Stimulated activated memory B cell treated with anti-CD40 and anti-IgM and Interleukin-4, amounts not matched to agents 10 μg/mL and 1 μg/mL and 100 μg/mL, for 72 hours (primary cell): Measurements from ENCODE around the gene ADRB2.
A peak's percentile ranks its signal among the peaks of the same experiment; 100 is the strongest.
"Not testable (repeated sequence)": the region's sequence is repeated elsewhere in the genome, so short reads cannot be mapped to it uniquely, and the experiment has no call there.

ENCODE experiments used
- ATAC-seq: fragments of 150-1000 bp; cut with Tn5 transposase; 2 replicates; pipeline ENCODE4 v1.10.0; 2021
- H3K27ac Mint-ChIP-seq: one replicate; pipeline ENCODE4 v1.8.0; 2022; ENCODE audit warnings: mild to moderate bottlenecking, mixed read lengths
- H3K27me3 Mint-ChIP-seq: one replicate; pipeline ENCODE4 v1.8.0; 2022; ENCODE audit warnings: mixed read lengths
- H3K36me3 Mint-ChIP-seq: one replicate; pipeline ENCODE4 v1.8.0; 2022; ENCODE audit warnings: mixed read lengths
- H3K4me1 Mint-ChIP-seq: one replicate; pipeline ENCODE4 v1.8.0; 2022; ENCODE audit warnings: mixed read lengths
- H3K4me3 Mint-ChIP-seq: one replicate; pipeline ENCODE4 v1.8.0; 2022; ENCODE audit warnings: mild to moderate bottlenecking, moderate library complexity, mixed read lengths
- H3K9me3 Mint-ChIP-seq: one replicate; pipeline ENCODE4 v1.8.0; 2022; ENCODE audit warnings: mixed read lengths

The ADRB2 gene

DNA sequence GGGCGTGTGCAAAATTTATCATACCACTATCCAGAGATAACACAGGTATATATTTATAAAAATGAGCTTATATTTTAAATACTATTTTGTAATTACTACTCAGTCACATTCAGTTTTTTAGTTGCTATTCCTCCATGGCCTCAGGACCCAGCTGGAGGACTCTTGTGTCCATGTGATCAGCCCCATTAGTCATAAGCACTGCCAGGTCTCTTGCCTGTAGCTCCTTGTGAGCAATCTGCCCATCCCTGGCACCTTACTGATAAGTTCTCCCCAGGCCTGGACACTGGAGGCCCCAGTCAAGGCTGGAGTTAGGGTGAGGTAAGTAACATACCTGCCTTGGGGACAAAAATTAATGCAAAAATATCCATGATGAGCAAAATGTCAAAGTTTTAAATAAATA, 29.5 kb upstream of the ADRB2 start:
- Mint-ChIP-seq H3K27ac (no peak overlapping the region), H3K27me3 (no peaks in the 10 kb centered on the region), H3K4me1 (peaks cover 46% of the 10 kb centered on the region)

DNA sequence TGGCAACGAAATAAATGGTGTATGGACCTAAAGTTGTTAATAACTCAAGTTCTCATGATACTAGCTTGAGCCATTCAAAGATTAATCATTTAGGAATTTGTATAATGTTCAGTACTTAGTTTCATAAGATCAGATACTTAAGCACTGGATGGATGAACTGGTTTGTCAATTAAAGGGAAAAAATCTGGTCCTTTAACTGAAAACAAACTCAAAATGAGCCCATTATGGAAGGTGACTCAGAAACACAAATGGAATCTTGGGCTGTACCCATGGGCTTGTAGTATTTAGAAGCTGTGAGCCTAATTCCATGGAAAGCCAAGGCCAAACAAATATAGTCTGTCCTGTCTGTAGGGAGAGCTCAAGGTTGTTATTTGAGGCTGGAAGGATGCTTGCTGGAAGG, 27.6 kb upstream of the ADRB2 start:
- no peak for ATAC-seq
- Mint-ChIP-seq H3K27me3 (no peaks in the 10 kb centered on the region), H3K27ac (no peak overlapping the region), H3K4me3 (no peak overlapping the region), H3K9me3 (no peaks in the 10 kb centered on the region), H3K4me1 (peaks cover 34% of the 10 kb centered on the region), H3K36me3 (no peaks in the 10 kb centered on the region)

More for the DNA sequence above, 29.5 kb upstream of the ADRB2 start:
- H3K9me3 Mint-ChIP-seq = no peaks in the 10 kb centered on the region
- no peak overlapping the region for H3K4me3 Mint-ChIP-seq
- no peaks in the 10 kb centered on the region for H3K36me3 Mint-ChIP-seq
- ATAC-seq = no peak

DNA sequence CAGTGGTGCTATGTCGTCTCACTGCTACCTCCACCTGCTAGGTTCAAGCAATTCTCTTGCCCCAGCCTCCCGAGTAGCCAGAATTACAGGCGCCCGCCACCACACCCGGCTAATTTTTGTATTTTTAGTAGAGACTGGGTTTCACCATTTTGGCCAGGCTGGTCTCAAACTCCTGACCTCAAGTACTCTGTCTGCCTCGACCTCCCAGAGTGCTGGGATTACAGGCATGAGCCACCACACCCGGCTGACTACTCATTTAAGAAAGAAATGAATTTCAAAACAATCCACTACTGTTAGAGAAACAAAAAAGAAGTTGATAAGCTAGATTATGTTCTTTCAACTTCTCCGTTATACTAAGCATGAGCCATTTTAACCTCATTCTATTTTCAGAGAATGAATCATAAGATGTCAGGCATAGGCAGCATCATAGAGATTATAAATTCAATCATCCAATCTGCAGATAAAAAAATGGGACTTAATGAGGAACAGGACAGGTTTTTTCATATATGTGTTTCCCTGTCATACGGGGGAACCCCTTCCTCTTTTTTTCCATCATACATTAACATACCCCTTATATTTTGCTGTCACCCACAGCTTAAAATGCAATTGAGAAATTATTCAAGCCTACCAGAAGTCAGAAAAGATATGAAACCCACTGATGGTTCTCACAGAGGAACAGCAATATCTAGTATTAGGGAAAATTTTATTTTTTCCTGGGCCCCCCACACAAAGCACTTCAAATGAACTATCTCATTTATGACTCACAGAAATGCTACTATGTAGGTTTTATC, 26.5 kb upstream of the ADRB2 start:
- peak; percentile 58 for ATAC-seq
- H3K36me3 Mint-ChIP-seq = no peaks in the 10 kb centered on the region
- H3K4me1 Mint-ChIP-seq = peaks cover 23% of the 10 kb centered on the region
- no peak overlapping the region for H3K4me3 Mint-ChIP-seq
- H3K27me3 Mint-ChIP-seq = no peaks in the 10 kb centered on the region
- H3K9me3 Mint-ChIP-seq = no peaks in the 10 kb centered on the region
- H3K27ac Mint-ChIP-seq = peak overlapping the region; percentile 32

DNA sequence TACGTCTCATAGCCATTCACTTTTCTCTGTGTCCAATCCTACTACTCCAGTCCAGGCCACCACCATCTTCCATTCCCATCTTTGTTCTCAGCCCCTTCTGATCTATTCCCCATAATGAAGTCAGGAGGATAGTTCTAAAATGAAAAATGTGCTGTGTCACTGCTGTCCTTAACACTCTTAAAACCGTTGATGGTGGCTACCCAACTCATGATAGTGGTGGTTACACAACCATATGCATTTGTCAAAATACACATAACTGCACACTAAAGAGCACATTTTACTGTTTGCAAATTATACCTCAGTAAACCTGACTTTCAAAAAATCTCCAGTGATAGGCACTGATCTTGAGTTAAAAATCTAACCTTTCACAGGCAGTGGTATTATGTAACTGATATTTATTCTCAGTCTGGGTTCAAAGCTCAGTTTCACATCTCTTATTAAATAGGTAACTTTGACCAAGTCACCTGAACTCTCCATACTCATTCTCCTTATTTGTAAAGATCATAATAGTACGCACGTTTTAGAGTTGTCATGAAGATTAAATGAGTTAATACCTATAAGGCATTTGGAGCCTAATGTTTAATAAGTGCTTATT, 24.6 kb upstream of the ADRB2 start:
- H3K27me3 Mint-ChIP-seq = no peaks in the 10 kb centered on the region
- no peaks in the 10 kb centered on the region for H3K36me3 Mint-ChIP-seq
- H3K9me3 Mint-ChIP-seq = no peaks in the 10 kb centered on the region
- no peak for ATAC-seq
- H3K27ac Mint-ChIP-seq = no peak overlapping the region
- H3K4me1 Mint-ChIP-seq = peaks cover 32% of the 10 kb centered on the region
- no peak overlapping the region for H3K4me3 Mint-ChIP-seq

DNA sequence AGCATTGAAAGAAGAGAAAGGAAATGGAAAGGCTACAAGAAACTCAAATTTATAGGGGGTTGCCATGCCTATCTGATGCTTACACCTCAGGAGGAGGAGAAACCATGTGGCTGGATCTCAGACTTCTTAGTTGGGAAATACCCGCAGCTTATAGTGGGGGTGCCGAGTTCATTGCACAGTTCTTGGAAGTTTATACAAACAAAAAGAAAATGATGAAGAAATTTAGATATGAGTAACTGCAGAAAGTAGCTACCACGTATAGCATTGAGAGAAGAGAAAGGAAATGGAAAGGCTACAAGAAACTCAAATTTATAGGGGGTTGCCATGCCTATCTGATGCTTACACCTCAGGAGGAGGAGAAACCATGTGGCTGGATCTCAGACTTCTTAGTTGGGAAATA, 23.0 kb upstream of the ADRB2 start:
- ATAC-seq, H3K36me3 Mint-ChIP-seq, H3K4me3 Mint-ChIP-seq, H3K9me3 Mint-ChIP-seq, H3K27me3 Mint-ChIP-seq, H3K27ac Mint-ChIP-seq: not testable (repeated sequence)
- H3K4me1 Mint-ChIP-seq = peaks cover 44% of the 10 kb centered on the region

DNA sequence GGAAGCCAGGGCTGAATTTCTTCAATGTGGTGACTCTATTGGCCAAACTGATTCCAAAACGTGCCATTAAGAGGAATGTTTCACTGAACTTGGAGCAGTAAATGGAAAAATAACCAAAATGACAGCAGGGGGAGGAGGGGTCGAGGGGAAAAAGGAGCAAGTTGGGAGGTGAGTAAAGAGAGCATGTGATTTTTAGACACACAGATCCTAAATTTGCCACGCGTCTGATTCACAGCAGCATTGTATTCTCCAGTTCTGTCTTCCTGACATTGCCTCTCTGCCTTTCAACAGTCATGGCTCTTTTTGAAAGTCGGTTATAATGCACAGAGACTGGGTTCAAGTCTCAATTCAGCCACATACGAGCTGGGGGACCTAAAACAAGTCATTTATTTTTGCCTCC, 22.0 kb upstream of the ADRB2 start:
- Mint-ChIP-seq H3K27me3 (no peaks in the 10 kb centered on the region), H3K27ac (no peak overlapping the region), H3K4me3 (no peak overlapping the region), H3K4me1 (peaks cover 53% of the 10 kb centered on the region), H3K36me3 (no peaks in the 10 kb centered on the region), H3K9me3 (no peaks in the 10 kb centered on the region)
- no peak for ATAC-seq

DNA sequence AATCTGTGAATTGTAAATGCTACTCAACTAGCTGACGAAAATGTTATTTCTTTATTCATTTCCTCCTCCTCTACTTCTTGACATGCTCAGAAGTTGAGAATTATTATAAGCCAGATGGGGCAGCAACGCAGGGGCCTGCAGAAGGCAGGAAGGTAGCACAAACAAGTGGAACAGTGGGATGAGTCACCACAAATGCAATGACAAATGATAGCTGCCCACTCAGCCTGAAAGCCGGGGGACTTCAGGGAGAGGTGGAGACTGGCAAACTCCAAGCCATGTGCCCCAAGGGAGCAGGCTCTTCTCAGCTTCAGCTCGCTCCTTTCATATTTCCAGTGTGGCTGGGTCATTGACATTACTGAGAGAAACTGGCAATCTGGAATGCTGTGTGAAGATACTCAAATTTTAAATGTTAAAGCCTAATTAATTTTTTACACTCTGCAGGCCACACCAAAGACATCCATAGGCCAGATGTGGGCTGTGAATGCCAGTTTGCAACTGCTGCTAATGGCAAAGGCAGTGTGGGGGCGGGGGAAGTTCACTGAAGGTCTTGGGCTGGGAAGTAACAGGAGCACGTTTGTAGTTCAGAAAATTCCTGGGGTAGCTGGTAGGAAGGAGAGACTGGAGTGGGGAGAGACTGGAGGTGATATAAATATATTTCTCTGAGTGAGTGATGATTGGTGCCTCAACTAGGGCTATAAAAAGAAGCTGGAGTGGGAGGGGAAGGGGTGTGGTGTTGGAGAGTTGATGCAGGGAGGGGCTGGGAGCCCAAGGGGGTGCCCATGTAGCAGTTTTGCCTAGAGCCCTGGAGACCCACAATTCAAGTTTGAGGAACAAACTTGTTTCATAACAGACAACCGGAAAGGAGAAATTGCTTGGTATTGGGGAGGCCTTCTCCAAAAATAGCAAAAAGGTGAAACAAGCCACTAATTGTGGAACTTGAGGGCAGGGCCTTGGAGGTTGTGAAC, 20.8 kb upstream of the ADRB2 start:
- Mint-ChIP-seq H3K4me1 (peaks cover 54% of the 10 kb centered on the region), H3K9me3 (no peaks in the 10 kb centered on the region), H3K27ac (peak overlapping the region; percentile 61), H3K27me3 (no peaks in the 10 kb centered on the region), H3K36me3 (no peaks in the 10 kb centered on the region), H3K4me3 (peak overlapping the region; percentile 37)
- peak; percentile 64 for ATAC-seq

DNA sequence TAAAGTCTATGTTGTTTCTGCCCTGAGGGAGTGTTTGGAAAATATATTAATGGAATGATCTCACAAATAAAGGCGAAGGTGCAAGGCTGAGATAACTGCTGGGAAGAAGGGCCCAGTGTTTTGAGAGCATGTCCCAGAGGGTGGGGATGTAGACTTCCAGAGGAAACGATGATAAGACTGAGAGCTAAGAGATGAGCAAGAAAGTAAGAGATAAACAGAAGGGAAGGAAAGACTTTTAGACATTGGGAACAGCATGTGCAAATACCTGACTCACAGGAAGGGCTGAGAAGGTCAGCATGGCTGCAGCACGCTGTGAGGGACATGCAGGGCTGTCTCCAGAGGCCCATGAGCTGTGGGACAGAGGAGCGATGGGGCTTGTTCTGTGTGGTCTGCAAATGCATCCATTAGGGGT, 19.9 kb upstream of the ADRB2 start:
- Mint-ChIP-seq H3K27me3 (no peaks in the 10 kb centered on the region), H3K36me3 (no peaks in the 10 kb centered on the region), H3K4me1 (peaks cover 57% of the 10 kb centered on the region), H3K4me3 (peak overlapping the region; percentile 38), H3K27ac (peak overlapping the region; percentile 61), H3K9me3 (no peaks in the 10 kb centered on the region)
- no peak for ATAC-seq

DNA sequence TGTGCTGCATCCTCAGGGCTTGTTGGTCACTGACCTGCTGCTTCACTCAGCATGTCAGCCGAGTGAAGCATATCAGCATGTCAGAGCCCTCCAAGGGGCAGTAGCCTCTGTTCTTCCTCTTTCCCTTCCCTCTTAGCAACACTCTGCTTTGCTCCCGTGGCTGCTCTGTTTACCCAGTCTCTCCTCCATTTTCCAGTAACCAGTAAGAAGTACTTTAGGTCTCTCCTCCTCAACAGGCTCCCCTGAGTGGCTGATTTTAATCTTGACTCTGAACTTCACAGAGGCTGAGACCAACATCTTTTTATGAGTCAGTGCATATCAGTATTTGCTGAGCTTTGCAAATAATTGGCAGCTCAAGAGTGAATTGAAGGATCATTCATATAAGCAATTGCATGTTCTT, 18.6 kb upstream of the ADRB2 start:
- H3K27me3 Mint-ChIP-seq = no peaks in the 10 kb centered on the region
- peaks cover 64% of the 10 kb centered on the region for H3K4me1 Mint-ChIP-seq
- H3K36me3 Mint-ChIP-seq = no peaks in the 10 kb centered on the region
- no peak overlapping the region for H3K4me3 Mint-ChIP-seq
- H3K27ac Mint-ChIP-seq = peak overlapping the region; percentile 86
- no peaks in the 10 kb centered on the region for H3K9me3 Mint-ChIP-seq
- peak; percentile 24 for ATAC-seq

DNA sequence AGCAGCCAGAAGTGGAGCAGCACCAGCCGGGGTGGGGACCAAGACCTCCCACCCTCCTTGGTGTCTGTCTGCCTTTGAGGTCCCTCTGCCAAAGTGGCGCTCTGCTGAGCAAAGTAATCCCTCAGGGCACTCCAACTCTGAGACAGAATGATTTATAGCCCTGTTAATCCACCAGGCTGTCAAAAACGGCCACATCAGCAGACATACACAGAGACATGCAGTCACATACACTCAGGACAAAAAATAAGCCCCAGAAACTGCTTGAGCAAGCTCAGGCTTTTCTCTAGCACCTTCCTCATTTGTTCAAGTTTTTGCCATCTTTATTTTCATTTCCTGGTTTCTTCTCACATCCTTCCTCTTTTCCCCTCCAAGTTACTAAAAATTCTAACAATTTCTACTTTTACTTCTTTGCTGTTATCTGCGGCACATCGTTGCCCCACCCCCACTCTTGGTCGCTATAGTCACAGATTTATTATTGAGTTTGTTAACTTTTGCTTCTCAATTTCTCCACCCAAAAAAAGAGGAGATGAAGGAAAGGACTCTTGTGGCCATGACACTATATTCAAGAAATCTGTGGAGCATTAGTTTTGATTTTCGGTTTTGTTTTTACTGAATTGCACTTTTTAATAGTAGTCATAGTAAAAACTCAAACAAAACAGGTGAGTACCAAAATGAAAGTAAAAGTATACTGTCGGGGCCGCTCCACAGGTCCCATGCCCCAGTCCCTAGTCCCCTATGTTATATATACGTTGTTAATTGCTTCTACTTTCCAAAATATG, 17.4 kb upstream of the ADRB2 start:
- H3K4me1 Mint-ChIP-seq = peaks cover 64% of the 10 kb centered on the region
- no peaks in the 10 kb centered on the region for H3K36me3 Mint-ChIP-seq
- peak overlapping the region; percentile 86 for H3K27ac Mint-ChIP-seq
- H3K4me3 Mint-ChIP-seq = peak overlapping the region; percentile 83
- H3K27me3 Mint-ChIP-seq = no peaks in the 10 kb centered on the region
- no peaks in the 10 kb centered on the region for H3K9me3 Mint-ChIP-seq
- peak; percentile 79 for ATAC-seq

DNA sequence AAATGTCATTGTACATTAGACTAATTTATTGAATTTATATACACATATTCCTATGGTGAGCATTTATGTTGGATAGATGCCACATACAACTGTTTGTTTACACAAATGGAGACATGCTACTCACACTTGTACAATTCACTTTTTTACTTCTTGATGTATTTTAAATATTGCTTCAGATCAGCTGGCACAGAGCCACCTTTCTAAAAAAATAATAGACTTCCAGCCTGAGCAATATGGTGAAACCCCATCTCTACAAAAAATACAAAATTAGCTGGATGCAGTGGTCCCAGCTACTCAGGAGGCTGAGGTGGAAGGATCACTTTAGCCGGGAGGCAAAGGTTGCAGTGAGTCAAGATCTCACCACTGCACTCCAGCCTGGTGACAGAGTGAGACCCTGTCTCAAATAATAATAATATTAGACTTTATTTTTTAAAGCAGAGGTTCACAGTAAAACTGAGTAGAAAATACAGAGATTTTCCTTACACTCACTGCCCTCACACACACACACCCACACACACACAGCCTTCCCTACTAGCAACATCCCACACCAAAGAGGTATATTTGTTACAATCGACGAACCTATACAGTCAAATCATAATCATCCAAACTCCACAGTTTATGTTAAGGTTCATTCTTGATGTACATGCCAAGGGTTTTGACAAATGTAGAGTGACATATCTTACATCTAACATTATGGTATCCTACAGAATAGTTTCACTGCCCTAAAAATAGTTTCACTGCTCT, 16.5 kb upstream of the ADRB2 start:
- Mint-ChIP-seq H3K4me1 (peaks cover 66% of the 10 kb centered on the region), H3K4me3 (peak overlapping the region; percentile 83), H3K27me3 (no peaks in the 10 kb centered on the region), H3K36me3 (no peaks in the 10 kb centered on the region), H3K9me3 (no peaks in the 10 kb centered on the region), H3K27ac (peak overlapping the region; percentile 86)
- no peak for ATAC-seq

DNA sequence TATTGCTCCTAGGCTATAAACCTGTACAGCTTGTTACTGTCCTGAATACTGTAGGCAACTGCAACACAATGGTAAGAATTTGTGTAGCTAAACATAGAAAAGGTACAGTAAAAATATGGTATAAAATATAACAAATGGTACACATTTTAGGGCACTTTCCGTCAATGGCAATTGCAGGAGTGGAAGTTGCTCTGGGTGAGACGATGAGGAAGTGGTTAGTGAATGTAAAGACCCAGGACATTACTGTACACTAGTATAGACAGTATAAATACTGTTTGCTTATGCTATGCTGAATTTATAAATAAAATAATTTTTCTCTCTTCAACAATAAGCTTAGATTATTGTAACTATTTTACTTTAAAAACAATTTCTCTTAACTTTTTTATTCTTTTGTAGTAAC, 15.6 kb upstream of the ADRB2 start:
- Mint-ChIP-seq H3K4me3 (no peak overlapping the region), H3K9me3 (no peaks in the 10 kb centered on the region), H3K36me3 (no peaks in the 10 kb centered on the region), H3K4me1 (peaks cover 66% of the 10 kb centered on the region), H3K27me3 (no peaks in the 10 kb centered on the region), H3K27ac (peak overlapping the region; percentile 86)
- ATAC-seq = no peak

DNA sequence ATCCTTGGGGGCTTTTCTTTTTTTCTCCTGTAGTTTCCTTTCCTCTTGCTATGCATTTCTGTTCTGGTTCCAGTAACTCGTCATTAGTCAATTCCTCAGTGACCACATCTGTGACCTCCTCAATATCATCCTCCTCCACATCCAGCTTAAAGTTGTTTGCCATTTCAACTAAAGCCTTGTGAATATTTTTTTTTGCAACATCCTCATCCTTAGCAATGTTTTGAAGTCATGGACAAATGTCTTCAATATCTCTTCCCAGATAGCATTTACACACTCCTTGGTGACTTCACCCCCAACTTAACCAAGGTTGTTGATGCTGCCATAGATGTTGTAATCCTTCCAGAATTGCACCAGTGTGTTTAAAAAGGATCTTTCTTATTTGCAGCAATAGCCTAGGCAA, 14.7 kb upstream of the ADRB2 start:
- no peak for ATAC-seq
- Mint-ChIP-seq H3K4me3 (no peak overlapping the region), H3K9me3 (no peaks in the 10 kb centered on the region), H3K27ac (peak overlapping the region; percentile 86), H3K36me3 (no peaks in the 10 kb centered on the region), H3K4me1 (peaks cover 66% of the 10 kb centered on the region), H3K27me3 (no peaks in the 10 kb centered on the region)

DNA sequence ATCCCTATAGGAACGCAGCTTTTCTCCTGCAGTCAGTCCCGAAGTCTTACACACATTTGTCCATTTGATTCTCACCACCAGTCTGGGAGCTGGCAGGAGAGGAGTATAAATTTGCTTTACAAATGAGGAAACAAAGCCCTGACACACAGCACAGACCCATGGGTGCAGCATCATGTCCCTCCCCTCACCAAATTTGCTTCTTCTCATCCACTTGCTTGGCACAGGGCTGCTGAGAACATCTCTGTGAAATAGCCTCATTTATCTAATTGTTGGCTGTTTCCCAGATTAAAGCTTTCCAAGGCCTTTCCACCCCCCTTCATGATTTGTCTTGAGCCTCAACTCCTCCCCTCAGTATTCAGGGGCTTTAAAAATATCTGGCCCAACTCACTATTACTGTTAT, 11.3 kb upstream of the ADRB2 start:
- Mint-ChIP-seq H3K4me1 (peaks cover 63% of the 10 kb centered on the region), H3K27me3 (no peaks in the 10 kb centered on the region), H3K36me3 (no peaks in the 10 kb centered on the region), H3K27ac (peak overlapping the region; percentile 57), H3K9me3 (no peaks in the 10 kb centered on the region), H3K4me3 (no peak overlapping the region)
- ATAC-seq = no peak
